Gastrocnemius medialis (tissue), 4 donors: ENCODE measurements around the gene GALNT2.

ENCODE experiments used
- POLR2A ChIP-seq, 2 donors: fragments of 450-650 bp; IDR thresholded peaks; one replicate each; pipeline ENCODE4 v1.6.1; 2017; ENCODE audit warnings: antibody characterized with exemption in 2 of 2, mild to moderate bottlenecking in 2 of 2, moderate library complexity in 2 of 2
- TF ChIP-seq, protein P1 (sequence below), 5 experiments: fragments of 450-650 bp in 3 of 5; fragments of 200-600 bp in 2 of 5; sonication (generic) in 2 of 5; IDR thresholded peaks in 4 of 5; conservative IDR thresholded peaks in 1 of 5; 1 replicate in 4 of 5; 2 replicates in 1 of 5; pipeline ENCODE4 v1.5.1; 2016 to 2019; ENCODE audit warnings: antibody characterized with exemption in 5 of 5, mild to moderate bottlenecking in 3 of 5, moderate library complexity in 3 of 5

- TF ChIP-seq, protein P1, sequence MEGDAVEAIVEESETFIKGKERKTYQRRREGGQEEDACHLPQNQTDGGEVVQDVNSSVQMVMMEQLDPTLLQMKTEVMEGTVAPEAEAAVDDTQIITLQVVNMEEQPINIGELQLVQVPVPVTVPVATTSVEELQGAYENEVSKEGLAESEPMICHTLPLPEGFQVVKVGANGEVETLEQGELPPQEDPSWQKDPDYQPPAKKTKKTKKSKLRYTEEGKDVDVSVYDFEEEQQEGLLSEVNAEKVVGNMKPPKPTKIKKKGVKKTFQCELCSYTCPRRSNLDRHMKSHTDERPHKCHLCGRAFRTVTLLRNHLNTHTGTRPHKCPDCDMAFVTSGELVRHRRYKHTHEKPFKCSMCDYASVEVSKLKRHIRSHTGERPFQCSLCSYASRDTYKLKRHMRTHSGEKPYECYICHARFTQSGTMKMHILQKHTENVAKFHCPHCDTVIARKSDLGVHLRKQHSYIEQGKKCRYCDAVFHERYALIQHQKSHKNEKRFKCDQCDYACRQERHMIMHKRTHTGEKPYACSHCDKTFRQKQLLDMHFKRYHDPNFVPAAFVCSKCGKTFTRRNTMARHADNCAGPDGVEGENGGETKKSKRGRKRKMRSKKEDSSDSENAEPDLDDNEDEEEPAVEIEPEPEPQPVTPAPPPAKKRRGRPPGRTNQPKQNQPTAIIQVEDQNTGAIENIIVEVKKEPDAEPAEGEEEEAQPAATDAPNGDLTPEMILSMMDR (IDR thresholded peaks at IDR 0.05 in 4 of 5, conservative IDR thresholded peaks at IDR 0.05 in 1 of 5) = no peak
- TF ChIP-seq POLR2A (IDR thresholded peaks at IDR 0.05) = no peak
Observed at GRCh38 chr1:230277201-230278025, 210.4 kb downstream of the GALNT2 start.
